Neural cell (in vitro differentiated cells): Measurements from ENCODE around the gene PFDN2.

Experiments used
- CTCF ChIP-seq: fragments of 450-650 bp; IDR thresholded peaks from 2 replicates; pipeline ENCODE4 v1.5.1; 2014; ENCODE audit warnings: antibody characterized with exemption, mild to moderate bottlenecking, moderate library complexity; ENCODE audit not compliant: poor library complexity, severe bottlenecking
- EZH2 ChIP-seq: fragments of 200-600, 300-800 bp; shearing (Covaris generic), sonication (generic); IDR thresholded peaks from 2 replicates; pipeline ENCODE4 v1.6.1; 2014; ENCODE audit warnings: antibody characterized with exemption, low read length, borderline replicate concordance, mild to moderate bottlenecking; ENCODE audit not compliant: insufficient read depth, poor library complexity, severe bottlenecking
- MXI1 ChIP-seq: fragments of 450-650 bp; conservative IDR thresholded peaks from 2 replicates; pipeline ENCODE4 v1.6.1; 2014; ENCODE audit warnings: antibody characterized with exemption, mild to moderate bottlenecking; ENCODE audit not compliant: poor library complexity, severe bottlenecking
- POLR2AphosphoS5 ChIP-seq: IDR thresholded peaks from 2 replicates; pipeline ENCODE4 v1.6.1; 2012

GRCh38 chr1:161160671-161161145 is 42.9 kb upstream of the PFDN2 start:
- TF ChIP-seq CTCF (no peak), POLR2AphosphoS5 (no peak), MXI1 (no peak), EZH2 (no peak)
